Activated CD4-positive, alpha-beta memory T cell treated with anti-CD3 and anti-CD28 coated beads, Interleukin-2, amount 10 ng/mL, durations not matched to agents 7 days and 5 days (primary cell): ENCODE results near the gene CNST. TPM values are rescaled to one million over a fixed set of nuclear protein-coding genes. Genes with fewer than 3 reads are reported as not detected.
"Not testable (repeated sequence)": the region's sequence is repeated elsewhere in the genome, so short reads cannot be mapped to it uniquely, and the experiment has no call there.

ENCODE experiments used
- CTCF ChIA-PET: fragments of 350-600 bp; sonication (Branson Sonifier 250); formaldehyde crosslinking; loops from one replicate; lab custom pipeline; 2021; ENCODE audit warnings: antibody characterized with exemption, inconsistent platforms; lab: Charles Lee
- POLR2A ChIA-PET: fragments of 350-600 bp; sonication (Branson Sonifier 250); formaldehyde crosslinking; loops from one replicate; lab custom pipeline; 2021; ENCODE audit warnings: antibody characterized with exemption; lab: Charles Lee
- DNase-seq: peaks from one replicate; pipeline ENCODE4 v3.0.0-alpha.2; 2020
- H3K27ac Mint-ChIP-seq: one replicate; pipeline ENCODE4 v1.8.0; 2021; ENCODE audit warnings: mild to moderate bottlenecking, mixed read lengths
- H3K27me3 Mint-ChIP-seq: one replicate; pipeline ENCODE4 v1.8.0; 2021; ENCODE audit warnings: mixed read lengths
- H3K36me3 Mint-ChIP-seq: one replicate; pipeline ENCODE4 v1.8.0; 2021; ENCODE audit warnings: low read depth, mixed read lengths
- H3K4me1 Mint-ChIP-seq: one replicate; pipeline ENCODE4 v1.8.0; 2021; ENCODE audit warnings: mixed read lengths
- H3K4me3 Mint-ChIP-seq: one replicate; pipeline ENCODE4 v1.8.0; 2021; ENCODE audit warnings: mild to moderate bottlenecking, mixed read lengths
- H3K9me3 Mint-ChIP-seq: one replicate; pipeline ENCODE4 v1.8.0; 2021; ENCODE audit warnings: mixed read lengths
- total RNA-seq, 2 experiments: library from RNA; stranded (reverse); gene quantifications; one replicate each; pipeline ENCODE4 v1.2.3, GENCODE V29; 2021

CNST gene
- total RNA-seq, 2 experiments from 2014 or later = 36.2 to 39.3 TPM

GRCh38 chr1:246617768-246618167, 51.5 kb downstream of the CNST start:
- H3K27ac Mint-ChIP-seq = no peak overlapping the region
- no peak overlapping the region for H3K4me3 Mint-ChIP-seq
- ChIA-PET CTCF (no interaction called here), POLR2A (no interaction called here)
- no peaks in the 10 kb centered on the region for H3K27me3 Mint-ChIP-seq
- H3K36me3 Mint-ChIP-seq = peaks cover 24% of the 10 kb centered on the region
- no peaks in the 10 kb centered on the region for H3K9me3 Mint-ChIP-seq
- DNase-seq = no peak
- no peaks in the 10 kb centered on the region for H3K4me1 Mint-ChIP-seq

GRCh38 chr1:246618240-246618808, 52.1 kb downstream of the CNST start:
- Mint-ChIP-seq H3K27me3 (no peaks in the 10 kb centered on the region), H3K36me3 (peaks cover 24% of the 10 kb centered on the region), H3K4me1 (no peaks in the 10 kb centered on the region), H3K4me3 (no peak overlapping the region), H3K27ac (no peak overlapping the region), H3K9me3 (no peaks in the 10 kb centered on the region)
- no peak for DNase-seq
- ChIA-PET POLR2A (no interaction called here), CTCF (no interaction called here)

GRCh38 chr1:246622035-246622652, 55.9 kb downstream of the CNST start:
- Mint-ChIP-seq H3K36me3 (peaks cover 35% of the 10 kb centered on the region), H3K4me3 (no peak overlapping the region), H3K9me3 (no peaks in the 10 kb centered on the region), H3K4me1 (no peaks in the 10 kb centered on the region), H3K27ac (no peak overlapping the region), H3K27me3 (no peaks in the 10 kb centered on the region)
- no peak for DNase-seq
- ChIA-PET POLR2A (no interaction called here), CTCF (interaction anchor here (0.6 kb wide), 1 partner anchor 78 kb away, joined by 3 read pairs; no protein-coding TSS in a partner anchor)

- no peak for DNase-seq
- CTCF ChIA-PET = no interaction called here
- Mint-ChIP-seq H3K4me3 (no peak overlapping the region), H3K9me3 (no peaks in the 10 kb centered on the region), H3K36me3 (peaks cover 44% of the 10 kb centered on the region), H3K27me3 (no peaks in the 10 kb centered on the region), H3K27ac (no peak overlapping the region), H3K4me1 (peaks cover 7% of the 10 kb centered on the region)
- POLR2A ChIA-PET = interaction anchor here (1.0 kb wide), 1 partner anchor 26 kb away, joined by 3 read pairs; no protein-coding TSS in a partner anchor
Observed at GRCh38 chr1:246624091-246624490, 57.8 kb downstream of the CNST start.

GRCh38 chr1:246629030-246629429, 62.8 kb downstream of the CNST start:
- Mint-ChIP-seq H3K9me3 (no peaks in the 10 kb centered on the region), H3K27me3 (no peaks in the 10 kb centered on the region), H3K4me3 (no peak overlapping the region), H3K27ac (peak overlapping the region; percentile 34), H3K36me3 (peaks cover 45% of the 10 kb centered on the region), H3K4me1 (peaks cover 10% of the 10 kb centered on the region)
- DNase-seq = no peak
- ChIA-PET CTCF (no interaction called here), POLR2A (no interaction called here)

GRCh38 chr1:246629976-246630375, 63.7 kb downstream of the CNST start:
- CTCF ChIA-PET = no interaction called here
- H3K36me3 Mint-ChIP-seq = peaks cover 50% of the 10 kb centered on the region
- H3K4me3 Mint-ChIP-seq = no peak overlapping the region
- no peak overlapping the region for H3K27ac Mint-ChIP-seq
- no peak for DNase-seq
- H3K27me3 Mint-ChIP-seq = no peaks in the 10 kb centered on the region
- peaks cover 10% of the 10 kb centered on the region for H3K4me1 Mint-ChIP-seq
- H3K9me3 Mint-ChIP-seq = no peaks in the 10 kb centered on the region
- POLR2A ChIA-PET = no interaction called here

- POLR2A ChIA-PET = no interaction called here
- Mint-ChIP-seq H3K4me1 (peaks cover 10% of the 10 kb centered on the region), H3K27ac (no peak overlapping the region), H3K4me3 (no peak overlapping the region), H3K9me3 (no peaks in the 10 kb centered on the region), H3K36me3 (peaks cover 51% of the 10 kb centered on the region), H3K27me3 (no peaks in the 10 kb centered on the region)
- CTCF ChIA-PET = no interaction called here
- DNase-seq = no peak
Observed at GRCh38 chr1:246631426-246631825, 65.2 kb downstream of the CNST start.

- Mint-ChIP-seq H3K27ac (no peak overlapping the region), H3K9me3 (no peaks in the 10 kb centered on the region), H3K36me3 (peaks cover 42% of the 10 kb centered on the region), H3K4me1 (peaks cover 10% of the 10 kb centered on the region), H3K27me3 (no peaks in the 10 kb centered on the region), H3K4me3 (no peak overlapping the region)
- CTCF ChIA-PET = no interaction called here
- POLR2A ChIA-PET = no interaction called here
- no peak for DNase-seq
Observed at GRCh38 chr1:246632281-246633168, 66.3 kb downstream of the CNST start.

- CTCF ChIA-PET, POLR2A ChIA-PET, H3K27ac Mint-ChIP-seq: not testable (repeated sequence)
Observed at GRCh38 chr1:246634659-246635058, 68.4 kb downstream of the CNST start.

GRCh38 chr1:246638941-246639655, 72.8 kb downstream of the CNST start:
- H3K36me3 Mint-ChIP-seq = peaks cover 38% of the 10 kb centered on the region
- ChIA-PET CTCF (no interaction called here), POLR2A (no interaction called here)
- H3K27ac Mint-ChIP-seq = no peak overlapping the region
- no peak for DNase-seq
- H3K4me1 Mint-ChIP-seq = peaks cover 1% of the 10 kb centered on the region
- H3K4me3 Mint-ChIP-seq = no peak overlapping the region
- H3K27me3 Mint-ChIP-seq = no peaks in the 10 kb centered on the region
- peaks cover 3% of the 10 kb centered on the region for H3K9me3 Mint-ChIP-seq

More at GRCh38 chr1:246634659-246635058, 68.4 kb downstream of the CNST start:
- peaks cover 37% of the 10 kb centered on the region for H3K36me3 Mint-ChIP-seq
- H3K9me3 Mint-ChIP-seq, DNase-seq, H3K27me3 Mint-ChIP-seq, H3K4me1 Mint-ChIP-seq, H3K4me3 Mint-ChIP-seq: not testable (repeated sequence)

GRCh38 chr1:246639732-246640131, 73.5 kb downstream of the CNST start:
- Mint-ChIP-seq H3K27ac (no peak overlapping the region), H3K36me3 (peaks cover 38% of the 10 kb centered on the region), H3K27me3 (no peaks in the 10 kb centered on the region), H3K4me3 (no peak overlapping the region), H3K9me3 (peaks cover 3% of the 10 kb centered on the region), H3K4me1 (peaks cover 1% of the 10 kb centered on the region)
- ChIA-PET CTCF (no interaction called here), POLR2A (no interaction called here)
- DNase-seq = no peak

GRCh38 chr1:246640747-246641146, 74.5 kb downstream of the CNST start:
- peaks cover 1% of the 10 kb centered on the region for H3K4me1 Mint-ChIP-seq
- H3K36me3 Mint-ChIP-seq = peaks cover 33% of the 10 kb centered on the region
- H3K9me3 Mint-ChIP-seq = peaks cover 3% of the 10 kb centered on the region
- H3K4me3 Mint-ChIP-seq = no peak overlapping the region
- DNase-seq = no peak
- CTCF ChIA-PET = interaction anchor here (0.5 to 1.0 kb wide), 3 partner anchors 15 to 143 kb away, joined by 3 read pairs; no protein-coding TSS in a partner anchor
- POLR2A ChIA-PET = no interaction called here
- no peaks in the 10 kb centered on the region for H3K27me3 Mint-ChIP-seq
- no peak overlapping the region for H3K27ac Mint-ChIP-seq

GRCh38 chr1:246641394-246641793, 75.1 kb downstream of the CNST start:
- Mint-ChIP-seq H3K27ac (no peak overlapping the region), H3K4me1 (peaks cover 1% of the 10 kb centered on the region)

More at GRCh38 chr1:246641394-246641793, 75.1 kb downstream of the CNST start:
- CTCF ChIA-PET = no interaction called here
- Mint-ChIP-seq H3K9me3 (peaks cover 3% of the 10 kb centered on the region), H3K4me3 (no peak overlapping the region), H3K36me3 (peaks cover 30% of the 10 kb centered on the region), H3K27me3 (no peaks in the 10 kb centered on the region)
- POLR2A ChIA-PET = no interaction called here
- no peak for DNase-seq
